Amniotic stem cell (primary cell): ENCODE data around the gene TNNI2.

Source experiments
- DNase-seq: peaks from one replicate; lab custom pipeline; 2025; lab: John Stamatoyannopoulos, UW

Gene TNNI2

GRCh38 chr11:1888811-1889210 is 50.0 kb downstream of the TNNI2 start:
- DNase-seq = no peak

GRCh38 chr11:1889224-1889930 is 50.6 kb downstream of the TNNI2 start:
- no peak for DNase-seq

GRCh38 chr11:1889941-1890855 is 51.4 kb downstream of the TNNI2 start:
- DNase-seq = no peak
